ENCODE data around the gene HDAC9. TPM values are rescaled to one million over a fixed set of nuclear protein-coding genes. Genes with fewer than 3 reads are reported as not detected.

HDAC9 gene
- polyA plus RNA-seq, 1 of the 3 experiments (the other 2 are of a cell fraction), result 11.6 TPM

GRCh38 chr7:18494406-18494805 is 1.1 kb upstream of the HDAC9 start:
- Histone ChIP-seq H3K9me2 (no peaks in the 10 kb centered on the region), H3K27ac (ENCODE audit: low read depth in 2 of 2, low read length in 1 of 2) (peak overlapping the region; percentile 80 to 100; a peak in 3 of 4 replicates), H3K27me3 (ENCODE audit: insufficient read depth) (no peaks in the 10 kb centered on the region), H3K36me3 (replicated peaks in 1 of 2; ENCODE audit: control insufficient read depth in 1 of 2, insufficient read depth in 2 of 2, low read length in 1 of 2) (no peaks in the 10 kb centered on the region), H3K4me2 (peak overlapping the region; percentile 82; the same call in 1 of the 2 replicates), H4K20me1 (ENCODE audit: insufficient read depth) (no peaks in the 10 kb centered on the region), H2AFZ (ENCODE audit: low read depth) (peak overlapping the region; percentile 80; the same call in 1 of the 2 replicates), H3K4me1 (ENCODE audit: control insufficient read depth in 1 of 2, insufficient read depth in 2 of 2, low read depth in 1 of 2, low read length in 1 of 2) (peaks cover 0 to 43% of the 10 kb centered on the region in 2 experiments; a peak in 3 of 4 replicates), H3K9ac (no peak overlapping the region), H3K9me3 (no peaks in the 10 kb centered on the region), H3F3A (replicated peaks; ENCODE audit: insufficient read depth) (peaks cover 14% of the 10 kb centered on the region), H3K79me2 (ENCODE audit: insufficient read depth) (peaks cover 6% of the 10 kb centered on the region), H3K4me3 (ENCODE audit: low read depth in 2 of 2, low read length in 1 of 2) (no peak overlapping the region)
- WGBS (ENCODE audit: low lambda C conversion rate), result 89% methylated on average over 3 of the region's 3 CpGs
- CTCF ChIA-PET, result interaction anchor here (0.7 to 7.3 kb wide), 14 partner anchors 8 to 625 kb away, joined by 3 to 52 read pairs (median 5); no protein-coding TSS in a partner anchor
- POLR2A ChIA-PET, result interaction anchor here (0.9 to 2.1 kb wide), 5 partner anchors 23 to 613 kb away, joined by 3 to 13 read pairs (median 8); no protein-coding TSS in a partner anchor
- peak; percentile 36; the same call in 1 of the 2 replicates for TF ChIP-seq GATA2 (CRISPR knock-in tag; IDR thresholded peaks at IDR 0.05)
- no peak for TF ChIP-seq GABPA (IDR thresholded peaks at IDR 0.05; ENCODE audit: low read depth)
- no peak for TF ChIP-seq TEAD4 (IDR thresholded peaks at IDR 0.05; ENCODE audit: borderline replicate concordance, insufficient read depth)
- TF ChIP-seq TAF1 (IDR thresholded peaks at IDR 0.05; ENCODE audit: borderline replicate concordance, low read depth, low read length), result no peak
- no peak for TF ChIP-seq RAD21 (IDR thresholded peaks at IDR 0.05; ENCODE audit: low read length)
- DNase-seq, result no peak

GRCh38 chr7:18494821-18495408 is 634 bp upstream of the HDAC9 start:
- DNase-seq, result no peak
- no peaks in the 10 kb centered on the region for H3K9me3 ChIP-seq
- H3K4me2 ChIP-seq, result peak overlapping the region; percentile 82
- H3K9ac ChIP-seq, result peak overlapping the region; percentile 49
- H3K79me2 ChIP-seq (ENCODE audit: insufficient read depth), result peaks cover 11% of the 10 kb centered on the region
- H3K36me3 ChIP-seq (replicated peaks in 1 of 2; ENCODE audit: control insufficient read depth in 1 of 2, insufficient read depth in 2 of 2, low read length in 1 of 2), result no peaks in the 10 kb centered on the region
- H4K20me1 ChIP-seq (ENCODE audit: insufficient read depth), result no peaks in the 10 kb centered on the region
- peaks cover 16% of the 10 kb centered on the region for H3F3A ChIP-seq (replicated peaks; ENCODE audit: insufficient read depth)
- TF ChIP-seq NFIC (IDR thresholded peaks at IDR 0.05; ENCODE audit: borderline replicate concordance), result no peak
- no peak for TF ChIP-seq USF1 (IDR thresholded peaks at IDR 0.05; ENCODE audit: borderline replicate concordance, low read depth)
- no peak for TF ChIP-seq POLR2AphosphoS5 (IDR thresholded peaks at IDR 0.05; ENCODE audit: low read depth, low read length)
- peak overlapping the region; percentile 80 to 100 for H3K27ac ChIP-seq (ENCODE audit: low read depth in 2 of 2, low read length in 1 of 2)
- POLR2A ChIA-PET, result interaction anchor here (0.5 to 3.1 kb wide), 16 partner anchors 13 to 622 kb away, joined by 3 to 17 read pairs (median 4); partner anchors contain the start of gene TWIST1
- peak overlapping the region; percentile 63 to 67 for H3K4me3 ChIP-seq (ENCODE audit: low read depth in 2 of 2, low read length in 1 of 2)
- 40% methylated on average over 3 of the region's 3 CpGs for WGBS (ENCODE audit: low lambda C conversion rate)
- no peaks in the 10 kb centered on the region for H3K9me2 ChIP-seq
- CTCF ChIA-PET, result interaction anchor here (0.7 to 7.3 kb wide), 16 partner anchors 8 to 625 kb away, joined by 3 to 52 read pairs (median 6); no protein-coding TSS in a partner anchor
- H3K4me1 ChIP-seq (ENCODE audit: control insufficient read depth in 1 of 2, insufficient read depth in 2 of 2, low read depth in 1 of 2, low read length in 1 of 2), result peaks cover 2 to 46% of the 10 kb centered on the region in 2 experiments; a peak in 3 of 4 replicates
- no peaks in the 10 kb centered on the region for H3K27me3 ChIP-seq (ENCODE audit: insufficient read depth)
- H2AFZ ChIP-seq (ENCODE audit: low read depth), result peak overlapping the region; percentile 80

- Histone ChIP-seq H3K4me2 (peak overlapping the region; percentile 82), H3K36me3 (replicated peaks in 1 of 2; ENCODE audit: control insufficient read depth in 1 of 2, insufficient read depth in 2 of 2, low read length in 1 of 2) (no peaks in the 10 kb centered on the region), H3F3A (replicated peaks; ENCODE audit: insufficient read depth) (peaks cover 19% of the 10 kb centered on the region), H3K27ac (ENCODE audit: low read depth in 2 of 2, low read length in 1 of 2) (peak overlapping the region; percentile 80 to 100), H3K27me3 (ENCODE audit: insufficient read depth) (no peaks in the 10 kb centered on the region), H2AFZ (ENCODE audit: low read depth) (peak overlapping the region; percentile 80), H3K9me3 (no peaks in the 10 kb centered on the region), H3K9ac (peak overlapping the region; percentile 49), H3K4me1 (ENCODE audit: control insufficient read depth in 1 of 2, insufficient read depth in 2 of 2, low read depth in 1 of 2, low read length in 1 of 2) (peaks cover 14 to 58% of the 10 kb centered on the region in 2 experiments; a peak in 3 of 4 replicates), H4K20me1 (ENCODE audit: insufficient read depth) (no peaks in the 10 kb centered on the region), H3K79me2 (ENCODE audit: insufficient read depth) (peaks cover 21% of the 10 kb centered on the region), H3K9me2 (no peaks in the 10 kb centered on the region), H3K4me3 (ENCODE audit: low read depth in 2 of 2, low read length in 1 of 2) (peak overlapping the region; percentile 63 to 67)
- POLR2A ChIA-PET, result interaction anchor here (0.5 to 3.1 kb wide), 15 partner anchors 12 to 621 kb away, joined by 3 to 17 read pairs (median 4); partner anchors contain the start of gene TWIST1
- CTCF ChIA-PET, result interaction anchor here (0.8 to 7.3 kb wide), 16 partner anchors 10 to 726 kb away, joined by 3 to 52 read pairs (median 6); no protein-coding TSS in a partner anchor
- TF ChIP-seq SMC3 (IDR thresholded peaks at IDR 0.05; ENCODE audit: low read depth, low read length) (0 out of 2 replicates have a peak, but pooled peaks have one; percentile 0), REST (IDR thresholded peaks at IDR 0.05; ENCODE audit: low read depth, low read length) (no peak), MXI1 (IDR thresholded peaks at IDR 0.05; ENCODE audit: low read depth, low read length) (no peak)
- DNase-seq, result no peak
- WGBS (ENCODE audit: low lambda C conversion rate), result 3% methylated on average over 3 of the region's 3 CpGs
Measured at GRCh38 chr7:18496341-18496700, 772 bp downstream of the HDAC9 start.

Data from SK-N-SH (cell line).